Nephron (organoid): ENCODE results near the gene PPP3CA.
A peak's percentile ranks its signal among the peaks of the same experiment; 100 is the strongest.

Experiments
- H3K27ac Mint-ChIP-seq, 3 experiments: 2 replicates each; pipeline ENCODE4 v1.8.0; 2020; ENCODE audit warnings: mixed read lengths in 3 of 3, mild to moderate bottlenecking in 2 of 3, moderate library complexity in 1 of 3
- H3K27me3 Mint-ChIP-seq: 2 replicates; pipeline ENCODE4 v1.8.0; 2021; ENCODE audit warnings: low read depth, mild to moderate bottlenecking, moderate library complexity, mixed read lengths
- H3K36me3 Mint-ChIP-seq: 2 replicates; pipeline ENCODE4 v1.8.0; 2020; ENCODE audit warnings: low read depth, mixed read lengths
- H3K4me1 Mint-ChIP-seq: 2 replicates; pipeline ENCODE4 v1.8.0; 2020; ENCODE audit warnings: mixed read lengths
- H3K4me3 Mint-ChIP-seq, 3 experiments: 2 replicates each; pipeline ENCODE4 v1.8.0; 2020; ENCODE audit warnings: mild to moderate bottlenecking in 3 of 3, mixed read lengths in 3 of 3, moderate library complexity in 2 of 3
- H3K9me3 Mint-ChIP-seq: 2 replicates; pipeline ENCODE4 v1.8.0; 2020; ENCODE audit warnings: mixed read lengths
- TF ChIP-seq, protein P1 (sequence below), 3 experiments: fragments of 200-600 bp; sonication (generic); IDR thresholded peaks; one replicate each; pipeline ENCODE4 v1.5.0; 2021; ENCODE audit warnings: antibody characterized with exemption in 3 of 3; ENCODE audit not compliant: unreplicated experiment in 3 of 3

Gene PPP3CA

DNA sequence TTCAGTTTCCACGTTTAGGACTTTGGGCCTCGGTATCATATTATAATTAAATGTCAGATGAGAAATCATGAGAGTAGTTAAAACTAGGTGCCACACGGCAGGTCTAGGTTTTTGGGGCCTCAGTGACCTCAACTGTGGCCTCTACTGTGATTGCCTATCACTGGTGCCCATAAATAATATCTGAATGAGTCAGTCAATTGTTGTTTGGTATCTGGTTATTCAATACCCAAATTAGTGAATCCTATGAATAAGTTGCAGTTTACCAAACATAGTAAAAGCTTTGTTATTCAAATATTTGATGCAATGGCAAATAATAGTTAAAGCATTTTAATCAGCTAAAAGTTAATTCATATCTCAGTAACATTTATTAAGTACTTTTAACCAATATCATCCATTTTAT, 188.8 kb downstream of the PPP3CA start:
- Mint-ChIP-seq H3K27me3 (no peaks in the 10 kb centered on the region), H3K9me3 (no peaks in the 10 kb centered on the region), H3K27ac (peak overlapping the region in 1 of 3 experiments; percentile 9), H3K36me3 (no peaks in the 10 kb centered on the region), H3K4me3 (no peak overlapping the region), H3K4me1 (peaks cover 6% of the 10 kb centered on the region)
- TF ChIP-seq, protein P1, sequence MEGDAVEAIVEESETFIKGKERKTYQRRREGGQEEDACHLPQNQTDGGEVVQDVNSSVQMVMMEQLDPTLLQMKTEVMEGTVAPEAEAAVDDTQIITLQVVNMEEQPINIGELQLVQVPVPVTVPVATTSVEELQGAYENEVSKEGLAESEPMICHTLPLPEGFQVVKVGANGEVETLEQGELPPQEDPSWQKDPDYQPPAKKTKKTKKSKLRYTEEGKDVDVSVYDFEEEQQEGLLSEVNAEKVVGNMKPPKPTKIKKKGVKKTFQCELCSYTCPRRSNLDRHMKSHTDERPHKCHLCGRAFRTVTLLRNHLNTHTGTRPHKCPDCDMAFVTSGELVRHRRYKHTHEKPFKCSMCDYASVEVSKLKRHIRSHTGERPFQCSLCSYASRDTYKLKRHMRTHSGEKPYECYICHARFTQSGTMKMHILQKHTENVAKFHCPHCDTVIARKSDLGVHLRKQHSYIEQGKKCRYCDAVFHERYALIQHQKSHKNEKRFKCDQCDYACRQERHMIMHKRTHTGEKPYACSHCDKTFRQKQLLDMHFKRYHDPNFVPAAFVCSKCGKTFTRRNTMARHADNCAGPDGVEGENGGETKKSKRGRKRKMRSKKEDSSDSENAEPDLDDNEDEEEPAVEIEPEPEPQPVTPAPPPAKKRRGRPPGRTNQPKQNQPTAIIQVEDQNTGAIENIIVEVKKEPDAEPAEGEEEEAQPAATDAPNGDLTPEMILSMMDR (IDR thresholded peaks at IDR 0.05; ENCODE audit: unreplicated experiment in 3 of 3) = no peak

DNA sequence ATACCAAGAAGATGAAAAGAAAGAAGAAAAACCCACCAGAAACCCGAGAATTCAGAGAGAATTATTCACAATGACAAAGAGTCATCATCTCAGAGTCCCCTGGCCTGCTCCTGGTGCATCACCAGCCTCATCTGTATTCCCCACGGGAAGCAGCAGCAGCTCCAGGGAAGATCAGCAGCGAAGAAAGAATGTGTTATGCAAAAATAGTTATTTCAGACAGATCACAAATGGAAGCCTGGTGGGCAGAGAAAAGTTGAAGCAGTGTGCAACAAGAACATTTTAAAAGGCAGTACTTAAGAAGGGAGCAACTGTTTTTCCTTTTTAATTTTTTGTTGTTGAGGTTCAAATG, 189.2 kb downstream of the PPP3CA start:
- Mint-ChIP-seq H3K9me3 (no peaks in the 10 kb centered on the region), H3K4me1 (peaks cover 6% of the 10 kb centered on the region), H3K4me3 (no peak overlapping the region), H3K27me3 (no peaks in the 10 kb centered on the region), H3K27ac (peak overlapping the region in 1 of 3 experiments; percentile 9), H3K36me3 (no peaks in the 10 kb centered on the region)
- TF ChIP-seq, protein P1 (IDR thresholded peaks at IDR 0.05; ENCODE audit: unreplicated experiment in 3 of 3) = no peak

- Mint-ChIP-seq H3K27ac (peak overlapping the region in 1 of 3 experiments; percentile 9), H3K4me3 (no peak overlapping the region), H3K36me3 (no peaks in the 10 kb centered on the region), H3K4me1 (peaks cover 6% of the 10 kb centered on the region), H3K9me3 (no peaks in the 10 kb centered on the region), H3K27me3 (no peaks in the 10 kb centered on the region)
- TF ChIP-seq, protein P1 (IDR thresholded peaks at IDR 0.05; ENCODE audit: unreplicated experiment in 3 of 3) = no peak
Measured at GRCh38 chr4:101157415-101158133, 189.8 kb downstream of the PPP3CA start.

- Mint-ChIP-seq H3K4me3 (no peak overlapping the region), H3K27me3 (no peaks in the 10 kb centered on the region), H3K4me1 (peaks cover 6% of the 10 kb centered on the region), H3K36me3 (no peaks in the 10 kb centered on the region), H3K9me3 (no peaks in the 10 kb centered on the region), H3K27ac (no peak overlapping the region)
- TF ChIP-seq, protein P1 (IDR thresholded peaks at IDR 0.05; ENCODE audit: unreplicated experiment in 3 of 3) = no peak
Measured at GRCh38 chr4:101156619-101157310, 190.6 kb downstream of the PPP3CA start.

DNA sequence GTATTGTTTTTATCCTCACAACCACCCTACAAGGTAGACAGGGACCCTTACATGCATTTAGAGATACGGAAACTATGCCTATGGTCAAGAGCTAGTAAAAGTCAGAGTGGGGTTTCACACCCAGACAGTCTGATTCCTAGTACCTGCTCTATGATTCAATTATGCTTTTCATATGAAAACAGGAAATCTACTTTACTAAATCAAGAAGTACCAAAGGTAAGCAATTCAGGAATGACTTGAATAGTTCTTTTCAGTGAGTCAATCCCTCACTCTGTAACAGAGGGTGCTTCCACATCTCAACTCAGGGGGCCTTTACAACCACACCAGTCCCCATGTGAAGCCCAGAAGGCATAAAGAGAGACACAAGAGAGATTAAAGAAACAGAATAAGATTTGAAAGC, 191.4 kb downstream of the PPP3CA start:
- H3K27me3 Mint-ChIP-seq = no peaks in the 10 kb centered on the region
- TF ChIP-seq, protein P1 (IDR thresholded peaks at IDR 0.05; ENCODE audit: unreplicated experiment in 3 of 3) = no peak
- H3K27ac Mint-ChIP-seq = no peak overlapping the region
- H3K9me3 Mint-ChIP-seq = no peaks in the 10 kb centered on the region
- peaks cover 6% of the 10 kb centered on the region for H3K4me1 Mint-ChIP-seq
- no peak overlapping the region for H3K4me3 Mint-ChIP-seq
- no peaks in the 10 kb centered on the region for H3K36me3 Mint-ChIP-seq

DNA sequence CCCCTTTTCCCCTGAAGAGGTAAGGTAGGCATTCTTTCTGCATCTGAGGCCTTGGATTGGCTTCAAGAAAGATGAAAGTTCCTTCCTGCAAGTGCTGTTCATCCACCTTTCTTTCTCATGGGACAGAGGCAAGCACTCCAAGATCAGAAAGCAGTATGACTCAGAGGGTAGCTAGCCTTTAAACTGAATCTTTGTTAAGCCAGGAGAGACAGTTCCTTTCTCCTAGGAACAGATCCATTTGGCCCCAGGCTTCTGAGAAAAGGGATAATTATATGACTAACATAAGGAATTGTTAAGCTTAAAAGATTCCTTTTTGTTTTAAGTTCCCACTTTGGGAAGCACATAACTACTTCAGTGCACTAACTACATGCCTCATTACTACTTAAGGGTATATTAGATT, 192.0 kb downstream of the PPP3CA start:
- TF ChIP-seq, protein P1 (IDR thresholded peaks at IDR 0.05; ENCODE audit: unreplicated experiment in 3 of 3) = no peak
- no peak overlapping the region for H3K4me3 Mint-ChIP-seq
- no peaks in the 10 kb centered on the region for H3K36me3 Mint-ChIP-seq
- no peak overlapping the region for H3K27ac Mint-ChIP-seq
- H3K27me3 Mint-ChIP-seq = no peaks in the 10 kb centered on the region
- no peaks in the 10 kb centered on the region for H3K9me3 Mint-ChIP-seq
- peaks cover 6% of the 10 kb centered on the region for H3K4me1 Mint-ChIP-seq
